AG09309 (cell line): ENCODE results near the gene TMEM163.

ENCODE experiments used
- DNase-seq: peaks from one replicate; pipeline ENCODE4 v3.0.0-alpha.2; 2010; ENCODE audit warnings: low read depth
- H3K4me3 ChIP-seq: 2 replicates; pipeline ENCODE4 v1.5.1; 2011; ENCODE audit warnings: mild to moderate bottlenecking, low read depth, low read length, moderate library complexity; ENCODE audit not compliant: control insufficient read depth
- TF ChIP-seq, protein P1 (sequence below): IDR thresholded peaks from 2 replicates; pipeline ENCODE4 v1.5.1; 2011; ENCODE audit warnings: mild to moderate bottlenecking, low read depth, low read length, inconsistent platforms; ENCODE audit not compliant: insufficient read depth, control insufficient read depth; ENCODE audit errors: missing control alignments

TMEM163 gene

GRCh38 chr2:134413912-134414311 lies 304.9 kb downstream of the TMEM163 start:
- no peak for DNase-seq
- no peak overlapping the region for H3K4me3 ChIP-seq
- TF ChIP-seq, protein P1, sequence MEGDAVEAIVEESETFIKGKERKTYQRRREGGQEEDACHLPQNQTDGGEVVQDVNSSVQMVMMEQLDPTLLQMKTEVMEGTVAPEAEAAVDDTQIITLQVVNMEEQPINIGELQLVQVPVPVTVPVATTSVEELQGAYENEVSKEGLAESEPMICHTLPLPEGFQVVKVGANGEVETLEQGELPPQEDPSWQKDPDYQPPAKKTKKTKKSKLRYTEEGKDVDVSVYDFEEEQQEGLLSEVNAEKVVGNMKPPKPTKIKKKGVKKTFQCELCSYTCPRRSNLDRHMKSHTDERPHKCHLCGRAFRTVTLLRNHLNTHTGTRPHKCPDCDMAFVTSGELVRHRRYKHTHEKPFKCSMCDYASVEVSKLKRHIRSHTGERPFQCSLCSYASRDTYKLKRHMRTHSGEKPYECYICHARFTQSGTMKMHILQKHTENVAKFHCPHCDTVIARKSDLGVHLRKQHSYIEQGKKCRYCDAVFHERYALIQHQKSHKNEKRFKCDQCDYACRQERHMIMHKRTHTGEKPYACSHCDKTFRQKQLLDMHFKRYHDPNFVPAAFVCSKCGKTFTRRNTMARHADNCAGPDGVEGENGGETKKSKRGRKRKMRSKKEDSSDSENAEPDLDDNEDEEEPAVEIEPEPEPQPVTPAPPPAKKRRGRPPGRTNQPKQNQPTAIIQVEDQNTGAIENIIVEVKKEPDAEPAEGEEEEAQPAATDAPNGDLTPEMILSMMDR, result no peak

- no peak for DNase-seq
- TF ChIP-seq, protein P1, result no peak
- no peak overlapping the region for H3K4me3 ChIP-seq
Observed at GRCh38 chr2:134413430-134413829, 305.4 kb downstream of the TMEM163 start.

DNA sequence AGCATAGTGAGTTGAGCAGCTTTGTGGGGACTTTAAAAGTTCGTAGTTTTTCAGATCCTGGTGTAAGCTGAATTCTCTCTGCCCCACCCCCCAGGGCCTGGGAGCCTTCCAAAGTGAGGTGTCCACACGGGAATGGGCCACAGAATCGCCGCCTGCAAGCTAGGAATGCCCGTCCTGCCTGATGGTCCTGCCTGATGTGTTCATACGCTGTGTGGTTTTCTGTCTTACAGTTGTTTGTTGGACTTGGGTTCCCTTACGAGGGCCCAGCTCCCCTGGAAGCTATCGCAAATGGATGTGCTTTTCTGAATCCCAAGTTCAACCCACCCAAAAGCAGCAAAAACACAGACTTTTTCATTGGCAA lies 306.2 kb downstream of the TMEM163 start:
- TF ChIP-seq, protein P1, result no peak
- no peak for DNase-seq
- H3K4me3 ChIP-seq, result no peak overlapping the region

- TF ChIP-seq, protein P1, result peak; percentile 86
- DNase-seq, result no peak
- H3K4me3 ChIP-seq, result no peak overlapping the region
Observed at GRCh38 chr2:134411828-134412638, 306.8 kb downstream of the TMEM163 start.

DNA sequence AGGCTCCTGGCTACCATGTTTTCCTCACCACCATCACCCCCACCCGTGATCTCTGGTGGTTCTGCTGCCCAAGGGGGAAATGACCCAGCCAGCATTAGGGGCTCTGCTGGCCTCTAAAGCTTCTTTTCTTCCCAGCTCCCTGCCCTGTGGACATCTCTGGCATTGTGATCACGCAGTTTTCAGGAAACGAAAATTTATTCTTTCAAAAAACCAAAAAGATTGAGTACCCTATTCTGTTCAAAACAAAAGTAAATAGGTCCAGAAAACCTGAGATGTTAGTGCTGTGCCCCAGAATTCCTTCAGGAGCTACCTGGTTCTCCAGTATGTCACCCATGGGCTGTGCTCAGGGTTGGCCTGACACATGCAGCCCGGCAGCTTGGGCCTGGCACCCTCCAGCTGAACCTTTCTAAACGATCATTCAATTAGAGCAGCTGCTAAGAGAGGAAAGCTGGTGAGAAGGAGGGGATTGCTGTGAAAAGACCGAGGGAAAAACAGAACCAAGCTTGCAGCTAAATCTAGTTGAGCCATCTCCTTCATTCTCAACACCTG lies 307.4 kb downstream of the TMEM163 start:
- TF ChIP-seq, protein P1, result no peak
- no peak overlapping the region for H3K4me3 ChIP-seq
- DNase-seq, result no peak

GRCh38 chr2:134410831-134411231 lies 308.0 kb downstream of the TMEM163 start:
- DNase-seq, result no peak

More at GRCh38 chr2:134410831-134411231, 308.0 kb downstream of the TMEM163 start:
- TF ChIP-seq, protein P1, result no peak
- no peak overlapping the region for H3K4me3 ChIP-seq
